HG03097 (cell line): ENCODE data around the gene CAMTA1.

ENCODE experiments used
- ATAC-seq: cut with Tn5 transposase; IDR thresholded peaks from one replicate; pipeline ENCODE4 v1.9.1; 2021; ENCODE audit not compliant: unreplicated experiment, low FRiP score

The CAMTA1 gene

DNA sequence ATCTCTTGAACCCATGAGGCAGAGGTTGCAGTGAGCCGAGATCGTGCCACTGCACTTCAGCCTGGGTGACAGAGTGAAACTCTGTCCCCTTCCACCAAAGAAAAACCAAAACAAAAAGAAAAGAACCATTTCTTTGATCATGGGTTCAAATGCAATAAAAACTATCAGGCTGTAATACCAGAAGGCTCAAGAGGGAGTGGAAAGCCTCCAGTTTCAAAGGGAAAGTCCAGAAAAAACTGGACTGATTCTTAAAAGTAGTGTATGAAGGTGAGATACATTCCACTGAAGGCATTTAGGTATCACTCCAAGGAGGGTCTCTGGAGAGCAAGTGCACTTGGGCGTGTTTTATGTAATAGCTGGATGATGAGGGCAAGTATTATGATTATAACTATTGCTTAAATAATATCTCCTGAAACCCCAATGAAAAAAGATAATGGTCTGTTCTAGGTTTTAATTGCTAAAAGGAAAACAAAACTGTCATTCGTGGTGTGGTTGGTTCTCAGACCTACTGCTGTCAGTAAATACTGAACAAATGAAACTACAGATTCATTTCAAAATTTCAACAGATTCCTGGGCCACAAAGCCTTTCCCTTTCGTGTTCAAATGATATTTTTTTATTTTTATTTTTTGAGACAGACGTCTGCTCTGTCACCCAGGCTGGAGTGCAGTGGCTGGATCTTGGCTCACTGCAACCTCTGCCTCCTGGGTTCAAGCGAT, 6.0 kb upstream of the CAMTA1 start:
- no peak for ATAC-seq

DNA sequence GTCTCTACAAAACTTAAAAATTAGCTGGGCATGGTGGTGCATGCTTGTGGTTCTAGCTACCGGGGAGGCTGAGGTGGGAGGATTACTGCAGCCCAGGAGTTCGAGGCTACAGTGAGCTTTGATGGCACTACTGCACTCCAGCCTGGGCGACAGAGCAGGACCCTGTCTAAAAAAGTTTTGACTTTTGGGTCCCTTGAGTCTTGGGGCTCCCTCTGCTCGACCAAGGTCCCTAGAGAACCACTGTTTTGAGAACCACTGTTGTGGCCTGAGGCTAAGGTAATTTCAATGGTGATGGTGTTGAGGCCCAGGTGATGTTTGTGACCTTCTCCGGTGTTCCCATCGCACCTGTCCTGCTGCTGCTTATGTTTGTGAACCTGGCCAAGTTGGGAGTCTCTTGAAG, 3.1 kb upstream of the CAMTA1 start:
- no peak for ATAC-seq

DNA sequence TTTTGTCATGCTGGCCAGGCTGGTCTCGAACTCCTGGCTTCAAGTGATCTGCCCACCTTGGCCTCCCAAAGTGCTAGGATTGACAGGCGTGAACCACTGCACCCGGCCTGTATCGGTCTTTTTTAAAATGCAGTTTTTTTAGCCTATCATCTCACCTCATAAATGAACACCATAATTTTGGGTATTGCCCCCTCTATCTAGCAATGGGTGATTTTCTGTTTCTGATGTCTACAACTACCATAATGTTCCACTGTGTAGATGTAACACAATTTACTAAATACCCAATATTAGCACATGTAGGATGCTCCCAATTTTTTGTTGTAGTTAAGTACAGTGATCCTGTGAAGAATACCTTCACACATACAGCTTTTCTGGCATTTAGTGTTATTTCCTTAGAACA, 2.0 kb upstream of the CAMTA1 start:
- no peak for ATAC-seq

DNA sequence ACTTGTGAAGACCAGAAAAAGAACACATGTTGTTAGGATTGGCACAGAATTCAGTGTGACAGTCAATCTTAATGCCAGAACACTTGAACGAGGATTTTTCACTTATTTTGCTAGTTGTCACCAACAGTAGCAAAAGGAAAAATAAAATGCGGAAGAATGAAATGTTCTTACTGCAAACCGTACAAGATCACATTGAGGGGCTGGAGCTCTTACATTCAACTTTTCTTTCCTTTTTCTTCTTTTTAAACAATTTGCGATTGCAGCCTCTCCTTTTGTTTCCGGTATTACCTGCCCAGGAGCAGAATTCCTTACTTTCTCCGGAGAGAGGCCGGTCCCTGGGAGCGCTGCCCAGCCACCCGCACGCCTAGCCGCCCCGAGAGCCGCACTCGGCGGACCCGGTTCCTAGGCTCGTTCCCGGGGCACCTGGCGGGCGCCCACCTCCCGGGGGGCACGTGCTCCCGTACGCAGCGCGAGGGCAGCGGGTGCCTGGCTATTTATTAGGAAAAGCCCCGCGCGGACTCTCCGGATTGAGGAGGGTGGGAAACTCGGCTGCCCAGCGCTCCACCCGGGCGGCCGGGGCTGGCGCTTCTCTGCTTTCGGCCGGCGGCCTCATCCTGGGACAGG, 1.2 kb upstream of the CAMTA1 start:
- no peak for ATAC-seq

DNA sequence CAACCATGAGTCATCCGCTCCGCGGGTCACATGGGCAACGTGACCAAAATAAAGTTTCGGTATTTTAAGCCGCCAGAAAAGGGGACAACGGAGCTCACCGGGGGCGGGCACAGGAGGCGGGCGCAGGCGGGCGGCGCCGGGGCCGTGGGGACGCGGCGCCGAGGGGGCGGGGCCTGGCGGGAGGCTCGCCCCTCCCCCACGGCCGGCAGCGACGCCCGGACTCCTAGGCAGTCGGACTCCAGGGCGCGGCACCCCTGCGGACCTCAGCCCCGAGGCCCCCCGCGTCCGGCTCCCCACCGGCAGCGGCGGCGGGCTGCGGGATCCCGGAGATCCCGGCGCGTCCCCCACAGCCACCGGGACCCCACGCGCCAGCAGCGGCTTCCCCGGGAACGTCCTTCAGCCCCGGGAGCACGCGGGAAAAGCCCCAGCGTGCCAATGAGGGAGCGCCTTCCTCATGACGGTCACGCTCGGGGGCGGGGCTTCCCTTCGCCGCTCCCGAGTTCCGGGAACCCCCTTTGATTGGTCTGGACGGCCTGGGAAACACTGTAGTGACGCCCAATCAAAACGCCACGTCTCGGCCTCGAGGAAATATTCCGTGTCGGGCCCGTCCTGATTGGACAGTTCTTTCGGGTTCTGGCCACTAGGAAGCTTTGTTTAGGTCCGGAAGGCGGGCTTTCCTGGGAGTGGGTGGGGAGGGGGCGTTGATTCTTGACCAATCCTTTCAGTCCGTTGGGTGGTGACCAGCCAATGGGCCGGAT, 515 bp upstream of the CAMTA1 start:
- ATAC-seq: peak; percentile 79

DNA sequence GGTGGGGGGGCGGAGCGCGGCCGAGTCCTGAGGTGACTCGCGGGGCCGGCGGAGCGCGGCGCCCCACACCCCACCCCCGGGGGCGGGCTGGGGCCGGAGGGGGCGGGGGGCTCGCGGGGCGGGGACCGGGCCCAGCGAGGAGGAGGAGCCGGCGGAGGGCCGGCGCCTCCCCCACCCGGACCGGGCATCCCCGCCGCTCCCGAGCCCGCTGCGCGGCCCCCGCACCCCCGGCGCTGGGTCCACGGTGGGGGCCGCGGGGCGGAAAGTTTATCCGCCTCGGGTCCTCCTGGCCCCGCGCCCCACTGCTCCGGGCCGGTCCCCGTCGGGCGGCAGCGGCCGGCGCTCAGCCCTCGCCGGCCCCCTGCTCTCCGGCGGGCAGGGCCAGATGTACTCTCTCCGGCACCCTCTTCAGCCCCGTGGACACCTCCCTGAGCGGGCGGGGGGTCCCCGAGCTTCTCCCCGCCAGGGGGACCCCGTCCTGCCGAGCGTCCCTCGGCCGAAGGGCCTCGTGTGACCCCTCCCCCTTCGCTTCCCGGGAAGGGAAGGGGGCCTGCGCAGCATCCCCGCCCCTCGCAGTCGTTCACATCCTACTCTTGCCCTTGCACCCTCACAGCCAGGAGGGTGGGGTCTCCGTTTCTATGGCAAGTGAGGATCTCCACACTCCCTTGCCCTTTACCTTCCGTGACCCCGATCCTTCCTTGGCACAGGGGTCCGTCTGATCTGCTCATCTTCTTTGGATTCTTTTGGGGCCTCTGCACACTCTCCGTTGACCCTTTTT, 663 bp downstream of the CAMTA1 start:
- no peak for ATAC-seq

DNA sequence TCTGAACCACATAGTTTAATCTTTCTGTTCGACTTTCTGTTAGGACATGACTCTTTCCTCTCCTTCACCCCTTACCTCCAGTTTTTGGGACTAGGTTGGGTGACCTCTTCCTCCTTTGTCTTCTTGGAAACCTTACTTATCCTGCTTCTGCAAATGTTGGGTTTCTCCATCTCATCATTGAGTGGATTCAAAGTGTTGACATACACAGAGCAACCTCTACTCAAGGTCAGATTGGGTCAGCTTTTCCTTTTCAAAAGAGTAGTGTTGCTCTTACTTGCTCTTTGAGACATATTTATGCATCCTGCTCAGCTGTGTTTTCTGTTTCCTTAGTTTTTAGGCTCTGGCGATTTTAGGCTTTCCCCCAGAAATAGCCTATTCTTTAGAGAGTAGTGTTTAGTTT, 3.7 kb downstream of the CAMTA1 start:
- ATAC-seq: no peak

DNA sequence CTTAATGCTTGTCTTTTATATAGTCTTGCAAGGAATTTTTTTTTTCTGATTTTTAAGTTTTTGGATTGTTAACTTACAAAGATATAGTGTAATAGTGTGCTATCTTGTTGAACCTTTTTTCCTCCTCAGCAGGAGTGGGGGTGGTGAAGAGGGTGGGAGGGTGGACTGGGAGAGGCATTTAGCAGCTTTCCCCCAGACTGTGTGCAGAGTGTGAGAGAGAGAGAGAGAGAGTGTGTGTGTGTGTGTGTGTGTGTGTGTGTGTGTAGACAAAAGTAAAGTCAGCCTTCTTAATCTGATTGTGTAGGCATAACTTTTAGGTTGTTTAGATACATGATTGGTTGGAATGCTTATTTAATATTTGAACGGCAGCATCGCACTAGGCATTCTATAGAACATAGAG, 4.9 kb downstream of the CAMTA1 start:
- no peak for ATAC-seq

DNA sequence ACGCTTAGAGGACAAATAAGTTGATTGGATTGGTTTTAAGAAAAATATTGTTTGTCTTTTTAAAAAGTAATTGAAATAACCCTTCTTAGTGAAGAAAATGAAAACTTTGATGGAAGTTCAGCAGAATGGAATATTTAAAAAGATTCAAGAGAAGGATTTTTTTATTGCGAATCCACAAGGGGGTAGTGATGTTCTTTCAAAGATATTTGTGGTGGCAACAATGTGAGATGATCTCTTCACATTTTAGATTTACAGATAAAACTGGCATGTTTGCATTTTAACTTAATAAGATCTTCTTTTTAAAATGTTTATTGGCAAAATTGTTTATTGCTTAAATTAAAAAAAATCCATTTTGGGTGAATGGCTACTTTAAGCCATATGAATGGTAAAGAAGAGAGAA, 8.9 kb downstream of the CAMTA1 start:
- no peak for ATAC-seq

DNA sequence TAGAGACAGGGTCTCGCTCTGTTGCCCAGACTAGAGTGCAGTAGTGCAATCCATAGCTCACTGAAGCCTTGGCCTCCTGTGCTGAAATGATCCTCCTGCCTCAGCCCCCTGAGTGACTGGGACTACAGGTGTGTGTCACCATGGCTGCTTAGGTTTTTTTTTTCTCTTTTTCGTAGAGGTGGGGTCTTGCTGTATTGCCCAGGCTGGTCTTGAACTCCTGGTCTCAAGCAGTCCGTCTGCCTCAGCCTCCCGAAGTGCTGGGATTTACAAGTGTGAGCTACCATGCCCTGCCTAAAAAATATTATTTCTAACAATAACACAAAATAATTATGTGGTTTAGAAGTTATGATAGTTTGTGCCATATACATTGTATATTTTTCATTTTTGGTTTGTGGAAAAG, 9.9 kb downstream of the CAMTA1 start:
- ATAC-seq: no peak

DNA sequence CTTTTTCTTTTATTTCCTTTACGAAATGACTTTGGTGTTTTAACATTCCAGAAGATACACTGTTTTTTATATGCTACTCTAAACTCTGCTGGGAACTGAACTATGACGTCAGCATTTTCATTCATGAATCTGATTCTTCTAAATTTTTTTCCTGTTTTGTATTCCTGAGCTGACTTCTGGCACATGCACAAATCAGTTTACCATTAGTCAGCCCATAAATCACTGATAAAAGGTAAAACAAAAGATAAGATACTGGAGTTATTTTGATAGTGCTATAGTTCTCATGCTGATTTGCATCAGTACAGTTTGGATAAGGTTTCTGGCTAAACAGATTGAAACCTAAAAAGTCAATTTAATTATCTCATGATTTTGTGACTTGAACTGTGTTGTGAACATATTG, 10.4 kb downstream of the CAMTA1 start:
- no peak for ATAC-seq

DNA sequence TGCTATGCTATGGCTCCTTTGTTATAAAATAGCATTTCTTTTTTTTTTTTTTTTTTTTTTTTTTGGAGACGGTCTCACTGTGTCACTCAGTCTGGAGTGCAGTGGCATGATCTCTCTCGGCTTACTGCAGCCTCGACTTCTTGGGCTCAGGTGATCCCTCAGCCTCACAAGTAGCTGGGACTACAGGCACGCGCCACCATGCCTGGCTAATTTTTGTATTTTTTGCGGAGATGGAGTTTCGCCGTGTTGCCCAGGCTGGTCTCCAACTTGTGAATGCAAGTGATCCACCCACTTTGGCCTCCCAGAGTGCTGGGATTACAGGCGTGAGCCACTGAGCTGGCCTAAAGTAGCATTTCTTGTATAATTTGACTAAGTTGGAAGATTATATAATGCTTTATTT, 10.8 kb downstream of the CAMTA1 start:
- no peak for ATAC-seq

DNA sequence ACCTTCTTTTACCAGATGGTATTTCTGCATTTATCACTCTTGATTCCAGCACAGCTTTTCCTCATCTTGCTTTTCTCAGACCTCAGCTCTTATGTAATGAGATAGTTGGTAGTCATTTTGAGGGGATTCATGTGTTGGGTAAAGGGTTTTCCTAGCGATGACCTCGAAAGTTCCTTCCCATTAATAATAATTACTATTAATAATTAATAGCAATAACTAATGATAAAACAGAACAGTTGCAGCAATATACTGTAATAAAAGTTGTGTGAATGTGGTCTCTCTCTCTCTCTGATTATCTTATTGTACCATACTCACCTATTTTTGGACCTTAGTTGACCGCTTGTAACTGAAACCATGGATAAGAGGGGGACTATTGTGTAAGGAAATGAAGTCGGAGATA, 14.2 kb downstream of the CAMTA1 start:
- no peak for ATAC-seq

DNA sequence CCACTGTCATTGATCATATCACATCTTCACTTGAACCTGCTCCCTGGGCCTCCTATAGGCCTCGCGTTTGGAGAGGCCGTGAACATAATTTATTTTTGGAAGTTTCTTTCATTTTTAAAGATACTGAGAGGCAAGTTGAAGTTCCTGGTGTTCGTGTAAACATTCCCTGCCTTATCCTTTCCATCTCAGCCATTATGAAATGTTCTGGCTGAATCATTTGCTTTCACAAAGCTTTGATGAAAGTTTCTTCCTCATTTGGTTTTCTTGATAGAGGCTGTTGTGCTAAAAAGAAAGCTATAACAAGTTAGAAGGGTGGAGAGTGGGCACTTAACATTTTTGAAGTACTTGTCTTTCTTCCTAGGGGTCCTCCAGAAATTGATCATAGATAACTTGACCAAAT, 15.5 kb downstream of the CAMTA1 start:
- ATAC-seq: no peak

DNA sequence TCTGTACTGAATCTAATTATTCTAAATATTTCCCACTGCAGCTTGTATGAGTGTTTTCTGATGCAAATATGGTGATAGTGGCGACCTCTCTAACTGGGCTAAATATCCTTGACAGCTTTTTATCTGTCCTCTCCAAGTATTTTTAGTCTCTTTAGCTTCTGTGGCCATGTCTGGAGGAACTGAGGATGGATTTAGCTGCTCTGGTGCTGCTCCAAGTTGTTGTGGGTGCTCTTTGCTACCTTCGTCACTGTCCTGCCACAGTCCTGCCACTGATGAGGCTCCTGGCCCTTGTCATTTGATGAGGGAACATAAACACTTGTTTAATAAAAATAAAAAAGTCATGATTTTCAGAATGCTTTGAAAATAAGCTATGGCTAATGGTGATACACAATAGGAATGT, 15.9 kb downstream of the CAMTA1 start:
- no peak for ATAC-seq

DNA sequence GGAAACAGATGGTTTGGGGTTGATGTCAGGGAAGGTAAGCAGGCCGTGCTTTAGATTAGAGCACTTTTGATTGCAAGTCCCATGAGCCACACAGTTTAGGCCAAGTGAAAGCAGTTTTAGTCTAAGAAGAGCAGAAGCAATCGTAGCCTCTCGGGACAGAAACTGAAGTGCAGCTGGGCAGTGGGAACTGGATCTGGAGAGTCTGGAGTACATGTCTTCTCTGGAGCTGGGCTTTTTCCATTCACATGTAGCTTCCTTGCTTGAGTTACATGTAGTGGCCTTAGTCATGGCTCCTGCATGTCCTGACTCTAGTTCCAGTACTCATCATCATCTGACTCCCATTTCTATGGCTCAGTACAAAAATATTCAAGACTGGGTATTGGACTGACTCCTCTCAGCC, 16.7 kb downstream of the CAMTA1 start:
- ATAC-seq: no peak

DNA sequence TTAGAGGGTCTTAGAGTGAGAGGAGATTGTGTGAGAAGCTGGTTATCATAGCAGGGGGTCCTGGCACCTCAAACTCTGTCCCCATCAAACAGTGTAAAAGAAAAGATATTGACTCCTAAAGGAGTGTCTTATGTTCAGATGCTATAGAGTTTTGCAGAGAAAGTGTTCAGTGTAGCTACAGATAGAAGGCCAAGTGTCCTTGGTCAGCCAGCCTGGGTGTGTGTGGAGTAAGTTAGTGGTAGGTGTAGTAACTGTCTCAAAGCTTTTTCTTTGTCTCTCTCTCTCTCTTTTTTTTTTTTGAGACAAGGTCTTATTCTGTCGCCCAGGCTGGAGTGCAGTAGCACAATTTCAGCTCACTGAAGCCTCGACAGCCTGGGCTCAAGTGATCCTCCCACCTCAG, 17.2 kb downstream of the CAMTA1 start:
- no peak for ATAC-seq

DNA sequence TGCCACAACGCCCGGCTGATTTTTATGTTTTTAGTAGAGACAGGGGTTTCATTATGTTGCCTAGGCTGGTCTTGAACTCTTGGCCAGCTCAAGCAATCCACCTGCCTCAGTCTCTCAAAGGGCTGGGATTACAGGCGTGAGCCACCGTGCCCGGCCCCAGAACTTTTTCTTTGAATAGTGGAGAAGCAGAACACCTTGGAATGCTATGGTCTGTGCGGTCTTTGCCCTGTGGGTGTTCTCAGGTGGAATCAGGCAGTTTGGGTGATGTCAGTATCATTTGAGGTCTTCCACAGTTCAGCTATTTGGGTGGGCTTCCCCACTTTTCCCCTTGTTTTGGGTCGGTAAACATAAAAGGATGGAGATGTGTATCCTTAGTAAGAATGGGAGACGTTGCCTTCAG, 17.6 kb downstream of the CAMTA1 start:
- no peak for ATAC-seq

DNA sequence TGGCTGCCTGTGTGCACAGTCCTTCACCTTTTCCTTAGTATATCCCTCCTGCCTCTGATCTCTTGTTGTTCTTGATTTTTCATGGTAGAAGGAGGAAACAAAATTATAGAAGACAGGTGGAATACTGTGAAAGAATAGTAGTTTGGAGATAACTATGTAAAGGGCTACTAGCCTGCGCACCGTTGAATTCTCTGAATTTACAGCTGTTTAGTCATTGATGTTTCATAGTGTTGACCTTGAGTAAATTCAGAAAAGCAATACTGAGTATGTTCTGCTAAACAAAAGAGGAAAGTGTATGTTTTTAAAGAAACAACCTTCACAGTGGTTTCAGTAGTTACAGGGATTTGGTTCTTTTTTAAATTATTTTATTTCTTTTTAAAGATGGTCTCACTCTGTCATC, 18.1 kb downstream of the CAMTA1 start:
- ATAC-seq: no peak

DNA sequence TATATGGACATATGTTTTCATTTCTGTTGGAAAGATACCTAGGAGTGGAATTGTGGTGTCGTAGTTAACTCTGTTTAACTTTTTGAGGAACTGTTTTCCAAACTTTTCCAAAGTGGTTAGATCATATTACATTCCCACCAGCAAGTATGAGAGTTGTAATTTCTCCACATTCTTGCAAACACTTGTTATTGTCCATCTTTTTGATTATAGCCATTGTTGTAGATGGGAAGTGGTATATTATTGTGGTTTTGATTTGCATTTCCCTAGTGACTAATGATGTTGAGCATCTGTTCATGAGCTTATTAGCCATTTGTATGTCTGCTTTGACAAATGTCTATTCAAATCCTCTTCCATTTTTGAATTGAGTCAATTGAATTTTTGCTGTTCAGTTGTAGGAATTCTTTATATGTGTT, 19.8 kb downstream of the CAMTA1 start:
- ATAC-seq: no peak

DNA sequence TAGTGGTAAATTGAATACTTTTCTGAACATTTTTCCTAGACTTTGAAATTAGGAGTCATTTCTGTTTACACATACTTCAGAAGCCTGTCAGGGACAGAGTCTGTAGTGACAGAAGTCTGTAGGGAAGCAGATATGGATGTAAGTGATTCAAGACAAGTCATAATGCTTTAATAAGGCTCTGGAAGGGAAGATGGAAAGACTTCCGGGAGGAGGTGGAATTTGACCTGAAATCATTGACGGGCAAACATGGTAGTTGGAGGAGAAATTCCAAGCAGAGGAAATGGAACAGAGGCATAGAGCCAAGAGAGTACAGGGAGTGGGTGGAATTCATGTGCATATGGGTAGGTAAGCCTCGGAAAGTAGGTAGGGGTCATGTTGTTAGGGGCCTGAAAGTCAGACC, 22.5 kb downstream of the CAMTA1 start:
- ATAC-seq: no peak
